Measurements from ENCODE around the gene TRIM17. TPM values are rescaled to one million over a fixed set of nuclear protein-coding genes. Genes with fewer than 3 reads are reported as not detected.

TRIM17 gene
- polyA plus RNA-seq, 3 donors = not detected

DNA sequence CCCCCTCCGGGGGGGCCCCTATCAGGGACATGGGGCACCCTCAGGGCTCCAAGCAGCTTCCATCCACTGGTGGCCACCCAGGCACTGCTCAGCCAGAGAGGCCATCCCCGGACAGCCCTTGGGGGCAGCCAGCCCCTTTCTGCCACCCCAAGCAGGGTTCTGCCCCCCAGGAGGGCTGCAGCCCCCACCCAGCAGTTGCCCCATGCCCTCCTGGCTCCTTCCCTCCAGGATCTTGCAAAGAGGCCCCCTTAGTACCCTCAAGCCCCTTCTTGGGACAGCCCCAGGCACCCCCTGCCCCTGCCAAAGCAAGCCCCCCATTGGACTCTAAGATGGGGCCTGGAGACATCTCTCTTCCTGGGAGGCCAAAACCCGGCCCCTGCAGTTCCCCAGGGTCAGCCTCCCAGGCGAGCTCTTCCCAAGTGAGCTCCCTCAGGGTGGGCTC, 44.9 kb downstream of the TRIM17 start:
- Histone ChIP-seq H2AFZ (ENCODE audit: insufficient read depth, low read depth, low read length, poor library complexity, severe bottlenecking) (no peak overlapping the region), H3K27ac (ENCODE audit: low read depth in 1 of 2, low read length in 2 of 2) (no peak overlapping the region), H3K27me3 (ENCODE audit: control insufficient read depth in 2 of 2, insufficient read depth in 2 of 2, low read length in 2 of 2) (no peaks in the 10 kb centered on the region), H4K20me1 (ENCODE audit: insufficient read depth, low read length) (no peaks in the 10 kb centered on the region), H3K9me3 (replicated peaks in 1 of 2; ENCODE audit: control insufficient read depth in 1 of 2, insufficient read depth in 1 of 2, low read length in 2 of 2) (no peaks in the 10 kb centered on the region), H3K4me1 (ENCODE audit: control insufficient read depth in 1 of 2, insufficient read depth in 2 of 2, low read length in 2 of 2) (no peaks in the 10 kb centered on the region), H3K9ac (ENCODE audit: insufficient read depth, low read length, poor library complexity, severe bottlenecking) (no peak overlapping the region), H3K36me3 (replicated peaks in 1 of 2; ENCODE audit: control insufficient read depth in 1 of 2, insufficient read depth in 2 of 2, low read length in 2 of 2) (no peaks in the 10 kb centered on the region), H3K4me3 (replicated peaks in 1 of 3; ENCODE audit: low read depth in 2 of 3, low read length in 3 of 3) (no peak overlapping the region), H3K4me2 (replicated peaks; ENCODE audit: extremely low read depth, low read length, poor library complexity, severe bottlenecking) (no peak overlapping the region), H3K79me2 (ENCODE audit: insufficient read depth, low read length) (no peaks in the 10 kb centered on the region)
- peaks cover 1 to 3% (median 3%) of the 10 kb centered on the region in 3 donors for H3K27me3 Mint-ChIP-seq (ENCODE audit: low read depth in 3 of 3)
- WGBS (ENCODE audit: insufficient coverage) = 95% methylated on average over 4 of the region's 4 CpGs
- no peaks in the 10 kb centered on the region for H3K36me3 Mint-ChIP-seq
- peaks cover 0 to 2% (median 0%) of the 10 kb centered on the region in 7 donors for H3K9me3 Mint-ChIP-seq
- H3K4me3 Mint-ChIP-seq = no peak overlapping the region
- H3K27ac Mint-ChIP-seq = no peak overlapping the region
- no peak for DNase-seq
- intact Hi-C loops (cut with micrococcal nuclease) = no loop called here
- H3K4me1 Mint-ChIP-seq = no peaks in the 10 kb centered on the region
- TF ChIP-seq, protein P1, sequence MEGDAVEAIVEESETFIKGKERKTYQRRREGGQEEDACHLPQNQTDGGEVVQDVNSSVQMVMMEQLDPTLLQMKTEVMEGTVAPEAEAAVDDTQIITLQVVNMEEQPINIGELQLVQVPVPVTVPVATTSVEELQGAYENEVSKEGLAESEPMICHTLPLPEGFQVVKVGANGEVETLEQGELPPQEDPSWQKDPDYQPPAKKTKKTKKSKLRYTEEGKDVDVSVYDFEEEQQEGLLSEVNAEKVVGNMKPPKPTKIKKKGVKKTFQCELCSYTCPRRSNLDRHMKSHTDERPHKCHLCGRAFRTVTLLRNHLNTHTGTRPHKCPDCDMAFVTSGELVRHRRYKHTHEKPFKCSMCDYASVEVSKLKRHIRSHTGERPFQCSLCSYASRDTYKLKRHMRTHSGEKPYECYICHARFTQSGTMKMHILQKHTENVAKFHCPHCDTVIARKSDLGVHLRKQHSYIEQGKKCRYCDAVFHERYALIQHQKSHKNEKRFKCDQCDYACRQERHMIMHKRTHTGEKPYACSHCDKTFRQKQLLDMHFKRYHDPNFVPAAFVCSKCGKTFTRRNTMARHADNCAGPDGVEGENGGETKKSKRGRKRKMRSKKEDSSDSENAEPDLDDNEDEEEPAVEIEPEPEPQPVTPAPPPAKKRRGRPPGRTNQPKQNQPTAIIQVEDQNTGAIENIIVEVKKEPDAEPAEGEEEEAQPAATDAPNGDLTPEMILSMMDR (IDR thresholded peaks at IDR 0.05) = no peak

DNA sequence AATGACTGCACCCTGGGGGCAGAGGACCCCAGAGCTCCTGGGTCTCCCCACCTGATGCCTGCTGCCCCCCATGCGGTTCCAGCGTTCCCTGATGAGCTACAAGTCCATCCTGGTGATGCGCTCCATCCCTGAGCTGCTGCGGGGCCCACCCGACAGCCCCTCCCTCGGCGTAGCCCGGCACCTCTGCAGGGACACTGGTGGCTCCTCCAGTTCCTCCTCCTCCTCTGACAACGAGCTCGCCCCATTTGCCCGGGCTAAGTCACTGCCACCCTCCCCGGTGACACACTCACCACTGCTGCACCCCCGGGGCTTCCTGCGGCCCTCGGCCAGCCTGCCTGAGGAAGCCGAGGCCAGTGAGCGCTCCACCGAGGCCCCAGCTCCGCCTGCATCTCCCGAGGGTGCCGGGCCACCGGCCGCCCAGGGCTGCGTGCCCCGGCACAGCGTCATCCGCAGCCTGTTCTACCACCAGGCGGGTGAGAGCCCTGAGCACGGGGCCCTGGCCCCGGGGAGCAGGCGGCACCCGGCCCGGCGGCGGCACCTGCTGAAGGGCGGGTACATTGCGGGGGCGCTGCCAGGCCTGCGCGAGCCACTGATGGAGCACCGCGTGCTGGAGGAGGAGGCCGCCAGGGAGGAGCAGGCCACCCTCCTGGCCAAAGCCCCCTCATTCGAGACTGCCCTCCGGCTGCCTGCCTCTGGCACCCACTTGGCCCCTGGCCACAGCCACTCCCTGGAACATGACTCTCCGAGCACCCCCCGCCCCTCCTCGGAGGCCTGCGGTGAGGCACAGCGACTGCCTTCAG, 45.5 kb downstream of the TRIM17 start:
- Histone ChIP-seq H3K27ac (ENCODE audit: low read depth in 1 of 2, low read length in 2 of 2) (no peak overlapping the region), H3K27me3 (ENCODE audit: control insufficient read depth in 2 of 2, insufficient read depth in 2 of 2, low read length in 2 of 2) (no peaks in the 10 kb centered on the region), H3K4me1 (ENCODE audit: control insufficient read depth in 1 of 2, insufficient read depth in 2 of 2, low read length in 2 of 2) (no peaks in the 10 kb centered on the region), H3K4me3 (replicated peaks in 1 of 3; ENCODE audit: low read depth in 2 of 3, low read length in 3 of 3) (no peak overlapping the region), H3K4me2 (replicated peaks; ENCODE audit: extremely low read depth, low read length, poor library complexity, severe bottlenecking) (no peak overlapping the region), H4K20me1 (ENCODE audit: insufficient read depth, low read length) (no peaks in the 10 kb centered on the region), H3K79me2 (ENCODE audit: insufficient read depth, low read length) (no peaks in the 10 kb centered on the region), H2AFZ (ENCODE audit: insufficient read depth, low read depth, low read length, poor library complexity, severe bottlenecking) (no peak overlapping the region), H3K36me3 (replicated peaks in 1 of 2; ENCODE audit: control insufficient read depth in 1 of 2, insufficient read depth in 2 of 2, low read length in 2 of 2) (no peaks in the 10 kb centered on the region), H3K9ac (ENCODE audit: insufficient read depth, low read length, poor library complexity, severe bottlenecking) (no peak overlapping the region), H3K9me3 (replicated peaks in 1 of 2; ENCODE audit: control insufficient read depth in 1 of 2, insufficient read depth in 1 of 2, low read length in 2 of 2) (no peaks in the 10 kb centered on the region)
- Mint-ChIP-seq H3K4me3 (no peak overlapping the region), H3K27ac (no peak overlapping the region), H3K4me1 (no peaks in the 10 kb centered on the region), H3K36me3 (no peaks in the 10 kb centered on the region), H3K9me3 (peaks cover 0 to 2% (median 0%) of the 10 kb centered on the region in 7 donors), H3K27me3 (ENCODE audit: low read depth in 3 of 3) (peaks cover 1 to 3% (median 3%) of the 10 kb centered on the region in 3 donors)
- intact Hi-C loops (cut with micrococcal nuclease) = no loop called here
- 92% methylated on average over 46 of the region's 50 CpGs for WGBS (ENCODE audit: insufficient coverage)
- TF ChIP-seq, protein P1 (IDR thresholded peaks at IDR 0.05) = no peak
- DNase-seq = no peak
